HG02973 (cell line): ENCODE results near the gene CFAP410.

Source experiments
- ATAC-seq: cut with Tn5 transposase; IDR thresholded peaks from one replicate; pipeline ENCODE4 v1.9.1; 2021; ENCODE audit warnings: moderate library complexity; ENCODE audit not compliant: unreplicated experiment

CFAP410 gene

GRCh38 chr21:44332383-44332782 is 6.8 kb downstream of the CFAP410 start:
- ATAC-seq = no peak

- ATAC-seq = no peak
These were observed 7.4 kb downstream of the CFAP410 start for GRCh38 chr21:44331650-44332307.

GRCh38 chr21:44331209-44331608 is 8.0 kb downstream of the CFAP410 start:
- ATAC-seq = no peak

GRCh38 chr21:44330698-44331097 is 8.5 kb downstream of the CFAP410 start:
- no peak for ATAC-seq

GRCh38 chr21:44329971-44330681 is 9.1 kb downstream of the CFAP410 start:
- ATAC-seq = no peak

GRCh38 chr21:44329086-44329889 is 9.9 kb downstream of the CFAP410 start:
- no peak for ATAC-seq

GRCh38 chr21:44328242-44328895 is 10.8 kb downstream of the CFAP410 start:
- ATAC-seq = no peak

GRCh38 chr21:44327603-44327974 is 11.6 kb downstream of the CFAP410 start:
- no peak for ATAC-seq

GRCh38 chr21:44326716-44327602 is 12.2 kb downstream of the CFAP410 start:
- no peak for ATAC-seq

- ATAC-seq = no peak
These were observed 12.9 kb downstream of the CFAP410 start for GRCh38 chr21:44326272-44326647.

- ATAC-seq = no peak
These were observed 13.6 kb downstream of the CFAP410 start for GRCh38 chr21:44325386-44326271.

GRCh38 chr21:44324854-44325107 is 14.4 kb downstream of the CFAP410 start:
- no peak for ATAC-seq

- ATAC-seq = no peak
These were observed 14.9 kb downstream of the CFAP410 start for GRCh38 chr21:44324106-44324853.

- no peak for ATAC-seq
These were observed 15.6 kb downstream of the CFAP410 start for GRCh38 chr21:44323591-44323990.

GRCh38 chr21:44322621-44323325 is 16.4 kb downstream of the CFAP410 start:
- ATAC-seq = no peak

- no peak for ATAC-seq
These were observed 17.2 kb downstream of the CFAP410 start for GRCh38 chr21:44321846-44322450.

- ATAC-seq = no peak
These were observed 18.3 kb downstream of the CFAP410 start for GRCh38 chr21:44320847-44321246.
